Ovary (tissue), 9 donors: ENCODE measurements around the gene RMND5A. TPM values are rescaled to one million over a fixed set of nuclear protein-coding genes. Genes with fewer than 3 reads are reported as not detected.
A peak's percentile ranks its signal among the peaks of the same experiment; 100 is the strongest.
"Not testable (repeated sequence)": the region's sequence is repeated elsewhere in the genome, so short reads cannot be mapped to it uniquely, and the experiment has no call there.

ENCODE experiments used
- DNase-seq, 5 donors: peaks; one replicate each; pipeline ENCODE4 v3.0.0-alpha.2; 2019 to 2020
- H3K27ac ChIP-seq, 2 donors: fragments of 200-600 bp; one replicate each; pipeline versions ENCODE4 v1.5.1 to v1.8.0; 2019 to 2022
- H3K27me3 ChIP-seq: fragments of 200-600 bp; one replicate; pipeline ENCODE4 v1.8.0; 2022
- H3K36me3 ChIP-seq: fragments of 200-600 bp; sonication (generic); one replicate; pipeline ENCODE4 v1.5.1; 2019
- H3K4me1 ChIP-seq: one replicate; pipeline ENCODE4 v1.8.1; 2013; ENCODE audit warnings: mild to moderate bottlenecking, moderate library complexity; ENCODE audit not compliant: insufficient read depth
- H3K4me3 ChIP-seq: fragments of 200-600 bp; sonication (generic); one replicate; pipeline ENCODE4 v1.5.1; 2017
- H3K9me3 ChIP-seq, 2 donors: fragments of 200-600 bp in 1 of 2; sonication (generic) in 1 of 2; one replicate each; pipeline versions ENCODE4 v1.5.1 to v1.8.1; 2013 to 2019; ENCODE audit warnings: mild to moderate bottlenecking in 1 of 2, moderate library complexity in 1 of 2
- CTCF ChIP-seq, 3 donors: fragments of 450-650 bp in 2 of 3; fragments of 200-600 bp in 1 of 3; IDR thresholded peaks; one replicate each; pipeline versions ENCODE4 v1.5.1 to v1.8.0; 2016 to 2022; ENCODE audit warnings: antibody characterized with exemption in 3 of 3, mild to moderate bottlenecking in 1 of 3
- EP300 ChIP-seq: sonication (generic); formaldehyde crosslinking; IDR thresholded peaks from one replicate; pipeline ENCODE4 v1.6.1; 2017; ENCODE audit warnings: antibody characterized with exemption
- POLR2A ChIP-seq: fragments of 450-650 bp; IDR thresholded peaks from one replicate; pipeline ENCODE4 v1.6.1; 2017; ENCODE audit warnings: antibody characterized with exemption, mild to moderate bottlenecking, moderate library complexity
- WGBS, 3 donors: extraction: QIAGEN DNeasy Blood & Tissue Kit in 1 of 3; methylation state at CpG; one replicate each; pipeline versions ENCODE4 v1.1.5 to v1.1.7; 2013 to 2017; 5-methylcytosine and 5-hydroxymethylcytosine counted together
- intact Hi-C, 4 donors: fragments of 100-400 bp; cut with DNase I; formaldehyde crosslinking; loops; one replicate each; pipeline versions ENCODE4 v1.11.0 to v1.15.1; 2022 to 2023
- polyA plus RNA-seq, 2 donors: library from polyadenylated mRNA; stranded (reverse); fragments of 200-250 nt in 1 of 2; fragments of 350-450 nt in 1 of 2; fragmentation: Illumina TruSeq in 1 of 2; extraction: RNeasy Lipid Tissue Mini Kit (QIAGEN cat#74804) in 1 of 2; gene quantifications; one replicate each; pipeline ENCODE4 v1.2.3, GENCODE V29; 2013 to 2014
- total RNA-seq, 7 donors: library from RNA; depleted of rRNA in 2 of 7; stranded (reverse); fragments of >200 nt in 2 of 7; fragmentation: NEBNext Ultra II Directional in 3 of 7; extraction: Animal tissue kit (Norgen Biotek cat#: 25700) in 3 of 7; gene quantifications; one replicate each; pipeline versions ENCODE4 v1.1.0 to v1.2.4, GENCODE V29; 2016 to 2023
- donor health status: DM: no; HTN: no; CAD: no; lungs with moderate emphysema.
- donor health status: DM: no; HTN: no; CAD: no.
- donor health status: Bipolar disorder and iron deficiency.
- donor health status: DM: yes; HTN: yes; CAD: no.
- donor health status: DM: no; HTN: no; CAD: no.
- donor health status: DM: yes; HTN: yes; CAD: no.

RMND5A gene
- total and polyA plus RNA-seq, 9 donors, result 11.2 to 31.1 (median 26.4) TPM

GRCh38 chr2:86704459-86704971 is 15.6 kb upstream of the RMND5A start:
- H3K4me1 ChIP-seq, result no peaks in the 10 kb centered on the region
- no peak overlapping the region for H3K27ac ChIP-seq
- no peak overlapping the region for H3K4me3 ChIP-seq
- peak; percentile 18 to 42 (median 30) for DNase-seq
- TF ChIP-seq EP300 (no peak), CTCF (IDR thresholded peaks at IDR 0.05) (no peak), POLR2A (no peak)
- intact Hi-C loops, result no loop called here
- no peaks in the 10 kb centered on the region for H3K9me3 ChIP-seq
- no peaks in the 10 kb centered on the region for H3K27me3 ChIP-seq
- no peaks in the 10 kb centered on the region for H3K36me3 ChIP-seq
- WGBS, 3 donors, result 16 to 20% (median 17%) methylated on average over 4 of the region's 4 CpGs

GRCh38 chr2:86706220-86706619 is 13.9 kb upstream of the RMND5A start:
- no peak for TF ChIP-seq CTCF (IDR thresholded peaks at IDR 0.05)
- TF ChIP-seq EP300, result no peak
- no peak for TF ChIP-seq POLR2A
- no peaks in the 10 kb centered on the region for H3K27me3 ChIP-seq
- H3K36me3 ChIP-seq, result no peaks in the 10 kb centered on the region
- intact Hi-C loops, result no loop called here
- DNase-seq, result no peak
- no peak overlapping the region for H3K4me3 ChIP-seq
- H3K9me3 ChIP-seq, result no peaks in the 10 kb centered on the region
- H3K4me1 ChIP-seq, result no peaks in the 10 kb centered on the region
- WGBS, 3 donors, result 87 to 92% (median 90%) methylated on average over 6 of the region's 6 CpGs
- H3K27ac ChIP-seq, result no peak overlapping the region

GRCh38 chr2:86706935-86707334 is 13.2 kb upstream of the RMND5A start:
- H3K4me3 ChIP-seq, result no peak overlapping the region
- H3K36me3 ChIP-seq, result no peaks in the 10 kb centered on the region
- no peaks in the 10 kb centered on the region for H3K4me1 ChIP-seq
- TF ChIP-seq POLR2A (no peak), EP300 (no peak), CTCF (IDR thresholded peaks at IDR 0.05) (no peak)
- WGBS, 3 donors, result 96 to 100% (median 97%) methylated on average over 2 of the region's 2 CpGs
- no peak for DNase-seq
- intact Hi-C loops, result no loop called here
- no peaks in the 10 kb centered on the region for H3K27me3 ChIP-seq
- no peaks in the 10 kb centered on the region for H3K9me3 ChIP-seq
- H3K27ac ChIP-seq, result no peak overlapping the region

GRCh38 chr2:86708126-86708525 is 12.0 kb upstream of the RMND5A start:
- H3K27ac ChIP-seq, H3K4me3 ChIP-seq, H3K9me3 ChIP-seq, H3K36me3 ChIP-seq, H3K4me1 ChIP-seq, intact Hi-C loops, DNase-seq, H3K27me3 ChIP-seq: not testable (repeated sequence)
- WGBS, 3 donors, result 86 to 97% (median 91%) methylated on average over 4 of the region's 4 CpGs

- DNase-seq, H3K27ac ChIP-seq, intact Hi-C loops, H3K9me3 ChIP-seq, H3K36me3 ChIP-seq, H3K4me1 ChIP-seq, H3K4me3 ChIP-seq, H3K27me3 ChIP-seq: not testable (repeated sequence)
- 53 to 82% (median 60%) methylated on average over 1 to 2 of the region's 3 CpGs for WGBS, 3 donors
These were observed 5.4 kb upstream of the RMND5A start for GRCh38 chr2:86714579-86715173.

GRCh38 chr2:86719263-86719636 is 841 bp upstream of the RMND5A start:
- DNase-seq, intact Hi-C loops, H3K4me3 ChIP-seq, H3K4me1 ChIP-seq, H3K36me3 ChIP-seq, H3K9me3 ChIP-seq, H3K27me3 ChIP-seq: not testable (repeated sequence)
- no CpG with 5 or more reads among the region's 30 CpGs for WGBS, 3 donors
- peak overlapping the region in 1 of 2 donors; percentile 93 for H3K27ac ChIP-seq

GRCh38 chr2:86720540-86721320 is 639 bp downstream of the RMND5A start:
- H3K4me1 ChIP-seq, intact Hi-C loops, H3K9me3 ChIP-seq, H3K27me3 ChIP-seq, H3K36me3 ChIP-seq: not testable (repeated sequence)
- Histone ChIP-seq H3K27ac (peak overlapping the region; percentile 85 to 93), H3K4me3 (peak overlapping the region; percentile 76)
- DNase-seq, result peak; percentile 46 to 69 (median 57)
- 0 to 1% (median 0%) methylated on average over 3 to 62 of the region's 85 CpGs for WGBS, 3 donors

- H3K36me3 ChIP-seq, H3K4me3 ChIP-seq, H3K4me1 ChIP-seq, intact Hi-C loops, H3K27me3 ChIP-seq, DNase-seq, H3K9me3 ChIP-seq, H3K27ac ChIP-seq: not testable (repeated sequence)
- no CpG with 5 or more reads among the region's 2 CpGs for WGBS, 3 donors
These were observed 5.6 kb downstream of the RMND5A start for GRCh38 chr2:86725706-86726105.
